ENCODE data around the gene PCMTD2.

The PCMTD2 gene

GRCh38 chr20:64254571-64255360 lies 782 bp upstream of the PCMTD2 start:
- in situ Hi-C loops (cut with MboI; ENCODE audit: low sequenced_read_pairs): no loop called here

- in situ Hi-C loops (cut with MboI; ENCODE audit: low sequenced_read_pairs): no loop called here
Measured at GRCh38 chr20:64256282-64256935, 861 bp downstream of the PCMTD2 start.

GRCh38 chr20:64257107-64257757 lies 1.7 kb downstream of the PCMTD2 start:
- in situ Hi-C loops (cut with MboI; ENCODE audit: low sequenced_read_pairs): no loop called here

- in situ Hi-C loops (cut with MboI; ENCODE audit: low sequenced_read_pairs): no loop called here
Measured at GRCh38 chr20:64258071-64258823, 2.7 kb downstream of the PCMTD2 start.

GRCh38 chr20:64260239-64260638 lies 4.7 kb downstream of the PCMTD2 start:
- in situ Hi-C loops (cut with MboI; ENCODE audit: low sequenced_read_pairs): no loop called here

- in situ Hi-C loops (cut with MboI; ENCODE audit: low sequenced_read_pairs): no loop called here
Measured at GRCh38 chr20:64261138-64261537, 5.6 kb downstream of the PCMTD2 start.

- in situ Hi-C loops (cut with MboI; ENCODE audit: low sequenced_read_pairs): no loop called here
Measured at GRCh38 chr20:64264091-64264490, 8.5 kb downstream of the PCMTD2 start.

- in situ Hi-C loops (cut with MboI; ENCODE audit: low sequenced_read_pairs): no loop called here
Measured at GRCh38 chr20:64265201-64265600, 9.7 kb downstream of the PCMTD2 start.

GRCh38 chr20:64266988-64267387 lies 11.4 kb downstream of the PCMTD2 start:
- in situ Hi-C loops (cut with MboI; ENCODE audit: low sequenced_read_pairs): no loop called here

GRCh38 chr20:64268174-64268573 lies 12.6 kb downstream of the PCMTD2 start:
- in situ Hi-C loops (cut with MboI; ENCODE audit: low sequenced_read_pairs): no loop called here

GRCh38 chr20:64269604-64270411 lies 14.3 kb downstream of the PCMTD2 start:
- in situ Hi-C loops (cut with MboI; ENCODE audit: low sequenced_read_pairs): no loop called here

- in situ Hi-C loops (cut with MboI; ENCODE audit: low sequenced_read_pairs): no loop called here
Measured at GRCh38 chr20:64271636-64272035, 16.1 kb downstream of the PCMTD2 start.

- in situ Hi-C loops (cut with MboI; ENCODE audit: low sequenced_read_pairs): no loop called here
Measured at GRCh38 chr20:64273109-64273508, 17.6 kb downstream of the PCMTD2 start.

- in situ Hi-C loops (cut with MboI; ENCODE audit: low sequenced_read_pairs): no loop called here
Measured at GRCh38 chr20:64276817-64277216, 21.3 kb downstream of the PCMTD2 start.

- in situ Hi-C loops (cut with MboI; ENCODE audit: low sequenced_read_pairs): no loop called here
Measured at GRCh38 chr20:64277571-64278316, 22.2 kb downstream of the PCMTD2 start.

- in situ Hi-C loops (cut with MboI; ENCODE audit: low sequenced_read_pairs): no loop called here
Measured at GRCh38 chr20:64278317-64278681, 22.8 kb downstream of the PCMTD2 start.

- in situ Hi-C loops (cut with MboI; ENCODE audit: low sequenced_read_pairs): no loop called here
Measured at GRCh38 chr20:64279826-64280459, 24.4 kb downstream of the PCMTD2 start.

GRCh38 chr20:64280460-64280843 lies 24.9 kb downstream of the PCMTD2 start:
- in situ Hi-C loops (cut with MboI; ENCODE audit: low sequenced_read_pairs): no loop called here

GRCh38 chr20:64283646-64284045 lies 28.1 kb downstream of the PCMTD2 start:
- in situ Hi-C loops (cut with MboI; ENCODE audit: low sequenced_read_pairs): no loop called here

Measured in HL-60/S4 (cell line).